GM12891 (cell line): ENCODE measurements around the gene MAOB.

ENCODE experiments used
- POLR2A ChIP-seq: IDR thresholded peaks from 2 replicates; pipeline ENCODE4 v1.6.1; 2011; ENCODE audit warnings: low read depth, low read length, control low read depth
- POLR2AphosphoS5 ChIP-seq: IDR thresholded peaks from 2 replicates; pipeline ENCODE4 v1.6.1; 2011; ENCODE audit warnings: low read depth, low read length, control low read depth
- TAF1 ChIP-seq: IDR thresholded peaks from 2 replicates; pipeline ENCODE4 v1.6.1; 2011; ENCODE audit warnings: low read depth, low read length, control low read depth

- TF ChIP-seq POLR2A (no peak), POLR2AphosphoS5 (no peak), TAF1 (no peak)
Observed at GRCh38 chrX:43853225-43853828, 28.9 kb downstream of the MAOB start.
